HG02840 (cell line): ENCODE results near the gene DNTT.

Experiments
- ATAC-seq: cut with Tn5 transposase; IDR thresholded peaks from one replicate; pipeline ENCODE4 v1.9.1; 2021; ENCODE audit warnings: mild to moderate bottlenecking, moderate library complexity, moderate number of reproducible peaks; ENCODE audit not compliant: unreplicated experiment, low FRiP score

Gene DNTT

DNA sequence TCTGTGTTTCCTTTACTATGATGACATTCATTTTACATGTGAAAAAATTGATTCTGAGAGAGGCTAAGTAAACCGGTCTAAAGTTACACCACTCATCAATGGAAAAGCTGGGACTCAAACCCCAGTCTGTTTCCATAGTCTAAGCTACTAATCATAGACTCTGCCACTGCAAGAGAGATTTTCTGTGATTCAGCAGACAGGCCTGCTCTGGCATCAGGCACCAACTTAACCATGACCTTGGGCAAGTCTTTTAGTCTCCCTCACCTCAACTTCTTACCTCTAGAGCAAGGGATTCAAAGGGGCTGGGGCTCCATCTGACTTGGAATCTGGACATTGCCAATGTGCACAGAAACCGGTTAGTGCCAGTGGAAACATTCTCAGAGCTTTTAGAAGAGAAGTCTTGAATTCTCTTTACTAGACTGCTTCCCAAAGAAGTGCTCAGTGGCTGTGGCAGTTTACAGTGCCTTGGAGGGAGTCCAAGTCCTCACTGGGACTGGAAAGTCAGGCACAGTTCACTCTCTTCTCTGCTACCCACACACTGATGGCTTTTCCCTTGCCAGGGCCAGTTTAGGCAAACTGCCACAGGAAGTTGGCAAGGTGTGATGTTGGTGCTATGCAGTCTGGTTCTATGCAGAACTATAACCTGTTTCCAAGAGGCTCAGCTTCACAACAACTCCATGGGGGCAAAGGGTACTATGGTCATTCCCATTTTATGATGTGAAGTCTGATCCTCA is 28.4 kb upstream of the DNTT start:
- ATAC-seq, result no peak

GRCh38 chr10:96276426-96276825 is 27.8 kb upstream of the DNTT start:
- no peak for ATAC-seq

DNA sequence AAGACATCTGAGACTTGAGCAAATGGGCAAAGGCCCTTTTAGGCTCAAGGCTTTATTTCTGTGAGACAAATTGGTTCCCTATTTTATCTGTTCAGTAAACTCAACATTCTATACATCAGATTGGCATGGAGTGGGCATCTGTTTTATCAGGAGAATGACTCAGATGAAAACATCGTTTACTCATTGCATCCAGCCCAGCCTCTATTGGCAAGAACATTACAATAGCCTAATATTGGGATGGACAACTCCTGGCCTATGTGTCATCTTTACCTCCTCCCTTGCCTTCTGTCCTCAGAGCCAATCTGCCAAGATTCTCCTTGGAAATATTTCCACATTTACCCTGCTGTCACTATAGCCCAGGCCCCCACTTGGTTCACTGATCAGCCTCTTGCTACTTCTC is 27.4 kb upstream of the DNTT start:
- ATAC-seq, result no peak

- ATAC-seq, result no peak
Observed at GRCh38 chr10:96279191-96279641, 25.0 kb upstream of the DNTT start.

DNA sequence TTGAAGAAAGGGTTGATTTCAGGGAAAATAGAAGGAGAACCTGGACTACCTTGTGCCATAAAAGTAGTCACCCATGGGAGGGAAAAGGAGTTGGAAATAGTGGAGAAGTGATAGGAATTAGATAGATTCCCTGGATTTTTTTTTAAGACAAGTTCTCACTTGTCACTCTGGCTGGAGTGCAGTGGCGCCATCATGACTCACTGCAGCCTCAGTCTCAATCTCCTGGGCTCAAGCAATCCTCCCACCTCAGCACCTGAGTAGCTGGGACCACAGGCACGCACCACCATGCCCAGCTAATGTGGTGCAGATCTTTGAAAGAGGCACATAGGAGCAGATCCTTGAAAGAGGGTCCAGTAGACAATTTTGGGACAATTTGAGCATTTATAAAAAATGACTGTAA is 23.4 kb upstream of the DNTT start:
- ATAC-seq, result no peak

- ATAC-seq, result no peak
Observed at GRCh38 chr10:96281444-96282029, 22.7 kb upstream of the DNTT start.

DNA sequence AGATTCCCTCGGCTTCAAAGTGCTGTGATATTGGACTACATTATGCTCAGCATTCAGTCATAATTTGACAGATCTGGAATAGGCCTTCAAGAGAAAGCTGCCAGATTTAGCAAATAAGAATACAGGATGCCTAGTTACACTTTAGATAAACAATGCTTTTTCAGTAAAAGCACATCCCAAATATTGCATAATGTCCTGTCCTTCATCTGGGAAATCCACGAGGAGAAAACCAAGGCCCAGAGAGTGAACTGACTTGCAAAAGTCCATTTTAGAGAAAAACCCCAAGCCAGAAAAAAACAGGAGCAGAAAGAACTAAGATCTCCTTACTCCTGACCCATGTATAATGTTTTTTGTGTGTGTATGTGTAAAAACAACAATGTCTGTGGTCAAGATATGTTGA is 20.9 kb upstream of the DNTT start:
- no peak for ATAC-seq

DNA sequence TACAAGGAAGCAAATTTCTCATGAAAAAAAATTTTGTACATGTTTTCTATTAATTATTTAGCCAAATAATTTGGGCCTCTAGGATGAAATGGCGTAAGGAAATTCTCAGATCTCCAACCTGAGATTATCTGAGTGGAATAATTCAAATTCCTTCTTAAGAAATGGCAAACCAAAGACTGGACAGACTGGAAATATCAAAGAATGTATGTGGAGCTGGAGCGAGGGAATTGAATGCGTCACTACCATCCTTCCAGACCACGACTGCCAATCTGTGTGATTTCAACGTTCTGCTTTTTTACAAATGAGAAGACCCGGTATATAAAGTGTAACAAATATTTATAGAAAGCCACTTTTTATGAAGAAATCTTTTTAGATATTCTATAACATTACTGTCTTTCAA is 20.5 kb upstream of the DNTT start:
- ATAC-seq, result no peak

- no peak for ATAC-seq
Observed at GRCh38 chr10:96285331-96285752, 18.9 kb upstream of the DNTT start.

DNA sequence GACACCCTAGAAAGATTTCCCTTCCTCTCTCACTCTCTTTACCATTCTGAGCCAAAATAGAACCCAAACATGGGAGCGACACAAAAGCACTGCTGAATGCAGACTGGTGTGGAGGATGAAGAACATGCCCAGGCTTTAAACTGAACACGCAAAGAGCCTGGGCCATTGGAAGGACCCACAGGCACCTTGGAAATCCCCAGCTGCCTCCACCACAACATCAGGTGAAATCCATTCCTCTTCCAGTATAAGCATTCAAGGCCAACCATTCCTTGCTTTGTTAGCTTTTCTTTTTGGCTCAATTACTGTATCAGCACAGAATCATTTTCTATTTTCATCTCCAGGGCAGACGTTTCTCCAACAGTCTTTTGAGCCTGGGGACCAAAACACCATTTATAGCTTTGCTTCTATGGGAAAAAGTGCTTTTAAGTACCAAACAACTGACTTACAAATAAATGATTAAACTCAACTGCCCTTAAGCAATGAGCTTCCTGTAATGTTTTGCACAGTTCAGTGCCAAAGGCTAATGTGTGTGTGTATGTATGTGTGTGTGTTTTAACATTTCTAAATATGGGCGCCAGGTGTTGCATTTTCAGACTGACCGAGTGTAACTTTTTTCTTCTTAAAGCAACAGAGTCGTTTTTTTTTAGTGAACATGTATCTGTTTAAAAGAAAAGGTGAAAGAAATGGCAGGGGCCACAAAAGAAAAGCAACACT is 16.7 kb upstream of the DNTT start:
- ATAC-seq, result peak; percentile 68

GRCh38 chr10:96288151-96288621 is 16.0 kb upstream of the DNTT start:
- ATAC-seq, result peak; percentile 49

DNA sequence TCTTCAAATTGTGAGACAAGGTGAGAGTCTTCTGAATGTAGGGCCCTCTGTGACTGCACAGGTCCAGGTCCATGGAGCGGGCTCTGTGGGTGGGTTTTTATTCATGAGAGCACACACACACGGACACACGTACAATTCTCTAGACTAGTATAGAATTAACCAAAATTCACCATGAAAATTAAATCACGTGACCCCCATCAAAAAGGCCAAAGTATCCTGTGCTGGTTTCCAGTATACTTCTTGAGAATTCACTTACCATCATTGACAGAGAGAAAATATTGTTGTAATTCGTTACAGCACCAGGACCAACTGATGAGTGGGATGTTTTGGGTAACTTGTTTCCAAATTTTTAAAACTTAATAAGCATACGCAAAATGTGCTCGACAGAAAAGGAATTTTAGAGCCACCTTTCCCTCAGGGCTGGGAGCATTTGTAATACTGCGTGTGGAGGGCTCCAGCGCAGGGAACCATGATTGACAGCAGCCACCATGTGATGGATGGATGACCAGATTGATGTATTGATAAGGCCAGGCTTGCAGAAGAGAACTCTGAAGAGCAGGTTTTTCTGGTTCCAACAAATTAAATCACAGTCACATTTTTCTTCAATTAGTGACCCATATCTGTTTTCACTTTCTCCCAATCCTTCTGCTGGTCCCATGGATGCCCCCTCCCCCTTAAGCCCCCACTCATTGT is 14.9 kb upstream of the DNTT start:
- no peak for ATAC-seq

- no peak for ATAC-seq
Observed at GRCh38 chr10:96290368-96291133, 13.7 kb upstream of the DNTT start.

GRCh38 chr10:96292971-96293920 is 11.0 kb upstream of the DNTT start:
- ATAC-seq, result peak; percentile 44

DNA sequence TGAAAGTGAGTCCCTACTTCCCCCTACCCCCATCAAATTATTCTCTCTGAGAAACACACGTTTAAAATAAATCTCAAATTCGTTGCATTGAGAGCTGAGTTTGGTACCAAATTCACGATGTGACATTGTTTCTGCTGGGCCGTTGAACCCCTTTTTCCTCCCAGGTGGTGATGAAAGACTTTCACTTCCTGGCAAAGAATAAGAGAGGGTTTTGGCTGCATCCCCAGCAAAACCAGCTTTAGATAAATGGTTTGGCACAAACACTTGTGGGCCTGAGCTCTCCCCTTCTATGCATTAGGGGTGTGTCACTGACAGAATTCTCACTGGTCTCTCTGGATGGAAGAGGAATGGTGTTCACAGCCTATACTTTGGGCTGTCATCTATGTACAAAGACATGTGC is 8.8 kb upstream of the DNTT start:
- no peak for ATAC-seq

- no peak for ATAC-seq
Observed at GRCh38 chr10:96297486-96297885, 6.7 kb upstream of the DNTT start.

DNA sequence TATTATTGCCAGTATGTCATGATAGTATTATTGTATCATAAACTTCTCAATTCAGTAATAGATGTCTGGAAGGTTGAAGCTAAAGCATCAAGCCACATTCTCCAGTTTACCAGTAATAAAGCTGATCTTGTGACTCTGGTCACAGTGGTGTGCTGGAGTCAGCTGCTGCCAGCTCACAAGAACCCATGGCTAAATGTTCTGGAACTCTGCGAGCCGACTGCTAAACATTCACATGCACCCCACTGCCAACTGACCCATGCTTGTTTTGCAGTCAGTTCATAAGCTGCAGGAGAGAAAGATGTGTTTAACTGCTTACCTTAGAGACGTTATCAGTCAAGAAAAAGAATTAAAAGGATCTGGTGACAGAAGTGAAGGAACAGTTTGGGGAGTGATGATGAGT is 5.9 kb upstream of the DNTT start:
- no peak for ATAC-seq

DNA sequence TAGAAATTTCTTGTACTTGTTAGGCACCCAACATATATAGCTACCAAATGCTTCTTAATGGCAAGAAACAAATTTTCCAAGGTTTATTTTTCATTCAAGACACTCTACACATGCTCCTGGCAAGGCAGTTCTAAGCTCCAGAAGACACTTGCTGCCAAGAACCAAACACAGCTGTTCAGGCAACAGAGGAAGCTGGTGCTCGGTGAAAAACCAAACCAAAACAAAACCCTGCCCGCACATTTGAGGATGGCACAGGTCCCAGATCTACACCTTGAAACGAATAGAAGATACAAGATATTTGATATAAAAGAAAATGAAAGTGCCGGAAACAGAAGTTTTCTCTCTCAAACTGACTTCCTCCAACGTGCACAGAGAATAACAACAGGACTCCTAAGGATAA is 4.9 kb upstream of the DNTT start:
- no peak for ATAC-seq

GRCh38 chr10:96301616-96302015 is 2.6 kb upstream of the DNTT start:
- no peak for ATAC-seq
